Hepatocyte (in vitro differentiated cells): ENCODE data around the gene NME2.

ENCODE experiments used
- CTCF ChIP-seq: fragments of 200-600 bp; sonication (generic); IDR thresholded peaks from 2 replicates; pipeline ENCODE4 v1.5.1; 2016; ENCODE audit warnings: antibody characterized with exemption, mild to moderate bottlenecking; ENCODE audit not compliant: poor library complexity
- EZH2 ChIP-seq: fragments of 200-600 bp; sonication (generic); IDR thresholded peaks from 2 replicates; pipeline ENCODE4 v1.6.1; 2016; ENCODE audit warnings: antibody characterized with exemption, mild to moderate bottlenecking, borderline replicate concordance
- EZH2phosphoT487 ChIP-seq: fragments of 200-600 bp; sonication (generic); IDR thresholded peaks from one replicate; pipeline ENCODE4 v1.6.1; 2018; ENCODE audit warnings: antibody characterized with exemption, mild to moderate bottlenecking, low read depth, moderate library complexity; ENCODE audit not compliant: unreplicated experiment, severe bottlenecking

- TF ChIP-seq EZH2 (no peak), CTCF (no peak), EZH2phosphoT487 (no peak)
These were observed 25.7 kb downstream of the NME2 start for GRCh38 chr17:51191895-51192294.
